ENCODE data around the gene MIF4GD.

GRCh38 chr17:75287221-75287620 is 16.2 kb upstream of the MIF4GD start:
- TF ChIP-seq, protein P1, sequence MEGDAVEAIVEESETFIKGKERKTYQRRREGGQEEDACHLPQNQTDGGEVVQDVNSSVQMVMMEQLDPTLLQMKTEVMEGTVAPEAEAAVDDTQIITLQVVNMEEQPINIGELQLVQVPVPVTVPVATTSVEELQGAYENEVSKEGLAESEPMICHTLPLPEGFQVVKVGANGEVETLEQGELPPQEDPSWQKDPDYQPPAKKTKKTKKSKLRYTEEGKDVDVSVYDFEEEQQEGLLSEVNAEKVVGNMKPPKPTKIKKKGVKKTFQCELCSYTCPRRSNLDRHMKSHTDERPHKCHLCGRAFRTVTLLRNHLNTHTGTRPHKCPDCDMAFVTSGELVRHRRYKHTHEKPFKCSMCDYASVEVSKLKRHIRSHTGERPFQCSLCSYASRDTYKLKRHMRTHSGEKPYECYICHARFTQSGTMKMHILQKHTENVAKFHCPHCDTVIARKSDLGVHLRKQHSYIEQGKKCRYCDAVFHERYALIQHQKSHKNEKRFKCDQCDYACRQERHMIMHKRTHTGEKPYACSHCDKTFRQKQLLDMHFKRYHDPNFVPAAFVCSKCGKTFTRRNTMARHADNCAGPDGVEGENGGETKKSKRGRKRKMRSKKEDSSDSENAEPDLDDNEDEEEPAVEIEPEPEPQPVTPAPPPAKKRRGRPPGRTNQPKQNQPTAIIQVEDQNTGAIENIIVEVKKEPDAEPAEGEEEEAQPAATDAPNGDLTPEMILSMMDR (IDR thresholded peaks at IDR 0.05; ENCODE audit: borderline replicate concordance, extremely low read depth, low read length, poor library complexity, severe bottlenecking): no peak
- no peak for TF ChIP-seq EZH2 (IDR thresholded peaks at IDR 0.05; ENCODE audit: borderline replicate concordance, low read depth, low read length, severe bottlenecking)
